HepG2 (cell line): ENCODE data around the gene KRT13. TPM values are rescaled to one million over a fixed set of nuclear protein-coding genes. Genes with fewer than 3 reads are reported as not detected.

Experiments
- ESRRA ChIP-seq: sonication (generic); formaldehyde crosslinking; IDR thresholded peaks from 2 replicates; pipeline ENCODE4 v1.5.1; 2020; ENCODE audit warnings: mild to moderate bottlenecking, low read depth, missing genetic modification reagents
- SATB2 ChIP-seq: sonication (generic); formaldehyde crosslinking; IDR thresholded peaks from 2 replicates; pipeline ENCODE4 v1.5.0; 2020; ENCODE audit warnings: missing genetic modification reagents
- SRF ChIP-seq: IDR thresholded peaks from 2 replicates; pipeline ENCODE4 v1.6.1; 2011; ENCODE audit warnings: mild to moderate bottlenecking, low read depth, low read length, moderate library complexity
- STAG1 ChIP-seq: sonication (generic); formaldehyde crosslinking; IDR thresholded peaks from 2 replicates; pipeline ENCODE4 v1.4.0; 2020; ENCODE audit warnings: missing genetic modification reagents
- STAT5B ChIP-seq: sonication (generic); formaldehyde crosslinking; IDR thresholded peaks from 2 replicates; pipeline ENCODE4 v1.4.0; 2020; ENCODE audit warnings: missing genetic modification reagents
- ZNF263 ChIP-seq: sonication (generic); formaldehyde crosslinking; IDR thresholded peaks from 2 replicates; pipeline ENCODE4 v1.4.0; 2020; ENCODE audit warnings: missing genetic modification reagents
- ZNF274 ChIP-seq: sonication (generic); formaldehyde crosslinking; IDR thresholded peaks from 2 replicates; pipeline ENCODE4 v1.5.1; 2020; ENCODE audit warnings: mild to moderate bottlenecking, missing genetic modification reagents
- ZNF343 ChIP-seq: sonication (generic); formaldehyde crosslinking; IDR thresholded peaks from 2 replicates; pipeline ENCODE4 v1.4.0; 2020; ENCODE audit warnings: mild to moderate bottlenecking, missing genetic modification reagents
- ZNF430 ChIP-seq: sonication (generic); formaldehyde crosslinking; IDR thresholded peaks from 2 replicates; pipeline ENCODE4 v1.9.0; 2021; ENCODE audit warnings: mild to moderate bottlenecking, missing genetic modification reagents
- ZNF614 ChIP-seq: IDR thresholded peaks from 2 replicates; pipeline ENCODE4 v1.6.1; 2018; ENCODE audit warnings: missing biosample characterization, missing genetic modification reagents, inconsistent platforms, borderline replicate concordance
- ZNF782 ChIP-seq: sonication (generic); formaldehyde crosslinking; IDR thresholded peaks from 2 replicates; pipeline ENCODE4 v1.4.0; 2020; ENCODE audit warnings: missing genetic modification reagents, mild to moderate bottlenecking, borderline replicate concordance
- polyA plus RNA-seq, 8 experiments: library from polyadenylated mRNA; depleted of rRNA in 3 of 8; stranded (reverse) in 7 of 8; unstranded in 1 of 8; fragments of >200 nt; fragmentation: Illumina TruSeq in 4 of 8; extraction: Trizol in 4 of 8; gene quantifications; 2 replicates each; pipeline versions ENCODE4 v1.2.1 to v1.2.3, GENCODE V29; 2011 to 2016; ENCODE audit warnings: low read depth in 4 of 8, missing spikeins in 1 of 8, mixed read lengths in 1 of 8; ENCODE audit not compliant: insufficient read depth in 1 of 8
- total RNA-seq, 5 experiments: library from RNA; depleted of rRNA; stranded (reverse); fragments of >200 nt; fragmentation: Illumina TruSeq; extraction: Trizol; gene quantifications; 2 replicates each; pipeline ENCODE4 v1.2.3, GENCODE V29; 2016; ENCODE audit warnings: low read depth in 1 of 5
- TF ChIP-seq, protein P1 (sequence below): sonication (generic); formaldehyde crosslinking; conservative IDR thresholded peaks from 2 replicates; pipeline ENCODE4 v1.4.0; 2020; ENCODE audit warnings: missing genetic modification reagents
- TF ChIP-seq, protein P2 (sequence below): sonication (generic); formaldehyde crosslinking; IDR thresholded peaks from 2 replicates; pipeline ENCODE4 v1.8.0; 2022; ENCODE audit warnings: mild to moderate bottlenecking, missing genetic modification reagents, borderline replicate concordance
- TF ChIP-seq, protein P3 (sequence below): sonication (generic); formaldehyde crosslinking; conservative IDR thresholded peaks from 2 replicates; pipeline ENCODE4 v1.4.0; 2020; ENCODE audit warnings: missing genetic modification reagents
- TF ChIP-seq, protein P4 (sequence below): sonication (generic); formaldehyde crosslinking; IDR thresholded peaks from 2 replicates; pipeline ENCODE4 v1.5.1; 2020; ENCODE audit warnings: missing genetic modification reagents, mild to moderate bottlenecking, borderline replicate concordance
- TF ChIP-seq, protein P5 (sequence below): sonication (generic); formaldehyde crosslinking; IDR thresholded peaks from 2 replicates; pipeline ENCODE4 v1.4.0; 2020; ENCODE audit warnings: mild to moderate bottlenecking, missing genetic modification reagents
- TF ChIP-seq, protein P6 (sequence below): sonication (generic); formaldehyde crosslinking; IDR thresholded peaks from 2 replicates; pipeline ENCODE4 v1.5.0; 2020; ENCODE audit warnings: mild to moderate bottlenecking, missing genetic modification reagents, moderate library complexity
- TF ChIP-seq, protein P7 (sequence below): sonication (generic); formaldehyde crosslinking; IDR thresholded peaks from 2 replicates; pipeline ENCODE4 v1.5.0; 2020; ENCODE audit warnings: missing genetic modification reagents

The KRT13 gene
- total and polyA plus RNA-seq, 2 of the 13 experiments (the other 11 are each of a cell fraction or from before 2014, with no cell fraction given), result not detected

DNA sequence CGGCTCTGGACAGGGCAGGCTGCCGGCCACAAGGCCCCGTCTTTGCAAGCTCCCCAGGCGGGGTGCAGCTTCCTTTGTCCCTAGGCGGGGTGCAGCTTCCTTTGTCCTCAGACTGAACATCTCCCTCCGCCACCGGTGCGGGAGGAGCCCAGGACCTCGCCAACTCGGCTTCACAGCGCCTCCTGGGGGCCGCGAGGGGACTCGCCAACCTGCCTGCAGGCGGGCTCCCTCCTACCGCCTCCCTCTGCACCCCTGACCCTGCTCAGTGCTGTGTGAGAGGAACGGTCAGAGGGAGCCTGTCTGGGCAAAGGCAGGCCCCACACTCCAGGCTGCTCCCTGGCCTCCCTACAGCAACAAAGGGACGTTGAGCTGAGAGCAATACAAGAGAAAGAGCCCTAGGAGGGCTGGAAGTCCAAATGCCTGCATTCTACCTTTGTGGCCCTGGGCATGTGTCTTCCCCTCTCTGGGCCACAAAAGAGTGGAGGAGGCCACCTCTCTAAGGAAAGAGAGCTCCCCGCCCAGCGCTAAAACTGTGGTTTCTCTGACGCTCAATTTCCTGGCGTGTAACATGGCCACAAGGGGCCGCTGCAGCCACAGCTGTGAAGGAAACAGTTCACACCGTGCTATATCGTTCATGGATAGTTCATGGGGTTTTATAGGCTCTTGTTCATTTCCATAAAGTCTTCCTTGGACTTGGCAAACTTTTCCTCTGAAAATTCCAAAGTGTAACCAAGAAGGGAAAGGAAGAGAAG is 43.6 kb upstream of the KRT13 start (continued):
- TF ChIP-seq, protein P1, sequence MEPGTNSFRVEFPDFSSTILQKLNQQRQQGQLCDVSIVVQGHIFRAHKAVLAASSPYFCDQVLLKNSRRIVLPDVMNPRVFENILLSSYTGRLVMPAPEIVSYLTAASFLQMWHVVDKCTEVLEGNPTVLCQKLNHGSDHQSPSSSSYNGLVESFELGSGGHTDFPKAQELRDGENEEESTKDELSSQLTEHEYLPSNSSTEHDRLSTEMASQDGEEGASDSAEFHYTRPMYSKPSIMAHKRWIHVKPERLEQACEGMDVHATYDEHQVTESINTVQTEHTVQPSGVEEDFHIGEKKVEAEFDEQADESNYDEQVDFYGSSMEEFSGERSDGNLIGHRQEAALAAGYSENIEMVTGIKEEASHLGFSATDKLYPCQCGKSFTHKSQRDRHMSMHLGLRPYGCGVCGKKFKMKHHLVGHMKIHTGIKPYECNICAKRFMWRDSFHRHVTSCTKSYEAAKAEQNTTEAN, result no peak
- TF ChIP-seq, protein P2, sequence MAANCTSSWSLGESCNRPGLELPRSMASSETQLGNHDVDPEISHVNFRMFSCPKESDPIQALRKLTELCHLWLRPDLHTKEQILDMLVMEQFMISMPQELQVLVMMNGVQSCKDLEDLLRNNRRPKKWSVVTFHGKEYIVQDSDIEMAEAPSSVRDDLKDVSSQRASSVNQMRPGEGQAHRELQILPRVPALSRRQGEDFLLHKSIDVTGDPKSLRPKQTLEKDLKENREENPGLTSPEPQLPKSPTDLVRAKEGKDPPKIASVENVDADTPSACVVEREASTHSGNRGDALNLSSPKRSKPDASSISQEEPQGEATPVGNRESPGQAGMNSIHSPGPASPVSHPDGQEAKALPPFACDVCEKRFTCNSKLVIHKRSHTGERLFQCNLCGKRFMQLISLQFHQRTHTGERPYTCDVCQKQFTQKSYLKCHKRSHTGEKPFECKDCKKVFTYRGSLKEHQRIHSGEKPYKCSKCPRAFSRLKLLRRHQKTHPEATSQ (CRISPR knock-in tag), result 0 out of 2 replicates have a peak, but pooled peaks have one; percentile 58
- TF ChIP-seq, protein P3, sequence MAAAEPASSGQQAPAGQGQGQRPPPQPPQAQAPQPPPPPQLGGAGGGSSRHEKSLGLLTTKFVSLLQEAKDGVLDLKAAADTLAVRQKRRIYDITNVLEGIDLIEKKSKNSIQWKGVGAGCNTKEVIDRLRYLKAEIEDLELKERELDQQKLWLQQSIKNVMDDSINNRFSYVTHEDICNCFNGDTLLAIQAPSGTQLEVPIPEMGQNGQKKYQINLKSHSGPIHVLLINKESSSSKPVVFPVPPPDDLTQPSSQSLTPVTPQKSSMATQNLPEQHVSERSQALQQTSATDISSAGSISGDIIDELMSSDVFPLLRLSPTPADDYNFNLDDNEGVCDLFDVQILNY, result no peak
- TF ChIP-seq SRF (no peak; the same call in 1 of the 2 replicates), ESRRA (peak; percentile 32; the same call in 1 of the 2 replicates), ZNF343 (CRISPR knock-in tag) (peak; percentile 80), SATB2 (CRISPR knock-in tag) (no peak), ZNF430 (CRISPR knock-in tag) (0 out of 2 replicates have a peak, but pooled peaks have one; percentile 25), ZNF274 (peak; percentile 57; the same call in 1 of the 2 replicates), ZNF614 (CRISPR knock-in tag) (peak; percentile 41; the same call in 1 of the 2 replicates), ZNF782 (CRISPR knock-in tag) (peak; percentile 70; the same call in 1 of the 2 replicates), STAT5B (CRISPR knock-in tag) (no peak; the same call in 1 of the 2 replicates), ZNF263 (peak; percentile 79), STAG1 (CRISPR knock-in tag) (peak; percentile 89)
- TF ChIP-seq, protein P4, sequence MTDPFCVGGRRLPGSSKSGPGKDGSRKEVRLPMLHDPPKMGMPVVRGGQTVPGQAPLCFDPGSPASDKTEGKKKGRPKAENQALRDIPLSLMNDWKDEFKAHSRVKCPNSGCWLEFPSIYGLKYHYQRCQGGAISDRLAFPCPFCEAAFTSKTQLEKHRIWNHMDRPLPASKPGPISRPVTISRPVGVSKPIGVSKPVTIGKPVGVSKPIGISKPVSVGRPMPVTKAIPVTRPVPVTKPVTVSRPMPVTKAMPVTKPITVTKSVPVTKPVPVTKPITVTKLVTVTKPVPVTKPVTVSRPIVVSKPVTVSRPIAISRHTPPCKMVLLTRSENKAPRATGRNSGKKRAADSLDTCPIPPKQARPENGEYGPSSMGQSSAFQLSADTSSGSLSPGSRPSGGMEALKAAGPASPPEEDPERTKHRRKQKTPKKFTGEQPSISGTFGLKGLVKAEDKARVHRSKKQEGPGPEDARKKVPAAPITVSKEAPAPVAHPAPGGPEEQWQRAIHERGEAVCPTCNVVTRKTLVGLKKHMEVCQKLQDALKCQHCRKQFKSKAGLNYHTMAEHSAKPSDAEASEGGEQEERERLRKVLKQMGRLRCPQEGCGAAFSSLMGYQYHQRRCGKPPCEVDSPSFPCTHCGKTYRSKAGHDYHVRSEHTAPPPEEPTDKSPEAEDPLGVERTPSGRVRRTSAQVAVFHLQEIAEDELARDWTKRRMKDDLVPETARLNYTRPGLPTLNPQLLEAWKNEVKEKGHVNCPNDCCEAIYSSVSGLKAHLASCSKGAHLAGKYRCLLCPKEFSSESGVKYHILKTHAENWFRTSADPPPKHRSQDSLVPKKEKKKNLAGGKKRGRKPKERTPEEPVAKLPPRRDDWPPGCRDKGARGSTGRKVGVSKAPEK (CRISPR knock-in tag), result peak; percentile 80; the same call in 1 of the 2 replicates
- TF ChIP-seq, protein P5, sequence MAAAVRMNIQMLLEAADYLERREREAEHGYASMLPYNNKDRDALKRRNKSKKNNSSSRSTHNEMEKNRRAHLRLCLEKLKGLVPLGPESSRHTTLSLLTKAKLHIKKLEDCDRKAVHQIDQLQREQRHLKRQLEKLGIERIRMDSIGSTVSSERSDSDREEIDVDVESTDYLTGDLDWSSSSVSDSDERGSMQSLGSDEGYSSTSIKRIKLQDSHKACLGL, result peak; percentile 51; the same call in 1 of the 2 replicates
- TF ChIP-seq, protein P6, sequence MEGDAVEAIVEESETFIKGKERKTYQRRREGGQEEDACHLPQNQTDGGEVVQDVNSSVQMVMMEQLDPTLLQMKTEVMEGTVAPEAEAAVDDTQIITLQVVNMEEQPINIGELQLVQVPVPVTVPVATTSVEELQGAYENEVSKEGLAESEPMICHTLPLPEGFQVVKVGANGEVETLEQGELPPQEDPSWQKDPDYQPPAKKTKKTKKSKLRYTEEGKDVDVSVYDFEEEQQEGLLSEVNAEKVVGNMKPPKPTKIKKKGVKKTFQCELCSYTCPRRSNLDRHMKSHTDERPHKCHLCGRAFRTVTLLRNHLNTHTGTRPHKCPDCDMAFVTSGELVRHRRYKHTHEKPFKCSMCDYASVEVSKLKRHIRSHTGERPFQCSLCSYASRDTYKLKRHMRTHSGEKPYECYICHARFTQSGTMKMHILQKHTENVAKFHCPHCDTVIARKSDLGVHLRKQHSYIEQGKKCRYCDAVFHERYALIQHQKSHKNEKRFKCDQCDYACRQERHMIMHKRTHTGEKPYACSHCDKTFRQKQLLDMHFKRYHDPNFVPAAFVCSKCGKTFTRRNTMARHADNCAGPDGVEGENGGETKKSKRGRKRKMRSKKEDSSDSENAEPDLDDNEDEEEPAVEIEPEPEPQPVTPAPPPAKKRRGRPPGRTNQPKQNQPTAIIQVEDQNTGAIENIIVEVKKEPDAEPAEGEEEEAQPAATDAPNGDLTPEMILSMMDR (CRISPR knock-in tag), result peak; percentile 89
- TF ChIP-seq, protein P7, sequence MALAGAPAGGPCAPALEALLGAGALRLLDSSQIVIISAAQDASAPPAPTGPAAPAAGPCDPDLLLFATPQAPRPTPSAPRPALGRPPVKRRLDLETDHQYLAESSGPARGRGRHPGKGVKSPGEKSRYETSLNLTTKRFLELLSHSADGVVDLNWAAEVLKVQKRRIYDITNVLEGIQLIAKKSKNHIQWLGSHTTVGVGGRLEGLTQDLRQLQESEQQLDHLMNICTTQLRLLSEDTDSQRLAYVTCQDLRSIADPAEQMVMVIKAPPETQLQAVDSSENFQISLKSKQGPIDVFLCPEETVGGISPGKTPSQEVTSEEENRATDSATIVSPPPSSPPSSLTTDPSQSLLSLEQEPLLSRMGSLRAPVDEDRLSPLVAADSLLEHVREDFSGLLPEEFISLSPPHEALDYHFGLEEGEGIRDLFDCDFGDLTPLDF, result 0 out of 2 replicates have a peak, but pooled peaks have one; percentile 1
